HL-60 (cell line): ENCODE measurements around the gene GRIN3A.

Experiments
- DNase-seq, 2 experiments: peaks; one replicate each; pipeline ENCODE4 v3.0.0-alpha.2; 2010 to 2020; ENCODE audit warnings: low read depth in 1 of 2, low spot score in 1 of 2
- H3K27ac ChIP-seq: fragments of 250-450 bp; sonication (Bioruptor Pico); replicated peaks from 2 replicates; pipeline ENCODE4 v1.5.1; 2020; ENCODE audit warnings: mild to moderate bottlenecking, moderate library complexity
- H3K27me3 ChIP-seq: fragments of 250-450 bp; sonication (Bioruptor Pico); 2 replicates; pipeline ENCODE4 v1.5.1; 2021; ENCODE audit warnings: mild to moderate bottlenecking, moderate library complexity; ENCODE audit not compliant: insufficient read depth, poor library complexity, severe bottlenecking
- H3K4me3 ChIP-seq: replicated peaks from 2 replicates; pipeline ENCODE4 v1.5.1; 2011; ENCODE audit warnings: mild to moderate bottlenecking, control low read depth, low read length; ENCODE audit not compliant: insufficient read depth
- CTCF ChIP-seq: IDR thresholded peaks from one replicate; pipeline ENCODE4 v1.5.1; 2011; ENCODE audit warnings: low read length, control low read depth, inconsistent platforms; ENCODE audit not compliant: insufficient read depth
- GABPA ChIP-seq: IDR thresholded peaks from 2 replicates; pipeline ENCODE4 v1.6.1; 2012; ENCODE audit warnings: low read depth
- POLR2AphosphoS5 ChIP-seq: IDR thresholded peaks from 2 replicates; pipeline ENCODE4 v1.6.1; 2012; ENCODE audit warnings: low read depth
- SPI1 ChIP-seq: IDR thresholded peaks from 2 replicates; pipeline ENCODE4 v1.6.1; 2012; ENCODE audit warnings: low read depth, mild to moderate bottlenecking, borderline replicate concordance
- TF ChIP-seq, protein P1 (sequence below): IDR thresholded peaks from 2 replicates; pipeline ENCODE4 v1.6.1; 2012; ENCODE audit warnings: low read depth; ENCODE audit not compliant: insufficient replicate concordance

Gene GRIN3A

DNA sequence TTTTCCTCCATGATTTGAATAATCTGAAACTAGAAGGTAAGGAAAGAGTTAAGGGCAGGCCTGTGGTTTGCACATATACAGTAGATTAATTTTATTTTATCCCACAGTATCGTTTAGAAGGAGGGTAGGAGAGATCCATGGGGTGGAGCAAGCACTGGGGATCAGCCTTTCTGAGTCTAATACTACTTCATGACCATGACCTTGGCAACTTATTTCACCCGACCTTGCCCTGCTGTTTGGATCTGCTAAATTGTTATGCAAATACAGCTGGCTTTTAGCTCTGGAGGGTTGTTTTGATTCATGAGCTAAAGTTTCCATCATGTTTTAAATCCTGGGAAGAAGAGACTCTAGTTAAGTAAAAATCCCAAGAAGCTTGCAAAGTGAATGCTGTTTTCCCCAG, 864 bp upstream of the GRIN3A start:
- Histone ChIP-seq H3K27ac (no peak overlapping the region), H3K4me3 (no peak overlapping the region), H3K27me3 (peaks cover 43% of the 10 kb centered on the region)
- no peak for DNase-seq
- TF ChIP-seq CTCF (no peak), POLR2AphosphoS5 (no peak), SPI1 (no peak), GABPA (no peak)
- TF ChIP-seq, protein P1, sequence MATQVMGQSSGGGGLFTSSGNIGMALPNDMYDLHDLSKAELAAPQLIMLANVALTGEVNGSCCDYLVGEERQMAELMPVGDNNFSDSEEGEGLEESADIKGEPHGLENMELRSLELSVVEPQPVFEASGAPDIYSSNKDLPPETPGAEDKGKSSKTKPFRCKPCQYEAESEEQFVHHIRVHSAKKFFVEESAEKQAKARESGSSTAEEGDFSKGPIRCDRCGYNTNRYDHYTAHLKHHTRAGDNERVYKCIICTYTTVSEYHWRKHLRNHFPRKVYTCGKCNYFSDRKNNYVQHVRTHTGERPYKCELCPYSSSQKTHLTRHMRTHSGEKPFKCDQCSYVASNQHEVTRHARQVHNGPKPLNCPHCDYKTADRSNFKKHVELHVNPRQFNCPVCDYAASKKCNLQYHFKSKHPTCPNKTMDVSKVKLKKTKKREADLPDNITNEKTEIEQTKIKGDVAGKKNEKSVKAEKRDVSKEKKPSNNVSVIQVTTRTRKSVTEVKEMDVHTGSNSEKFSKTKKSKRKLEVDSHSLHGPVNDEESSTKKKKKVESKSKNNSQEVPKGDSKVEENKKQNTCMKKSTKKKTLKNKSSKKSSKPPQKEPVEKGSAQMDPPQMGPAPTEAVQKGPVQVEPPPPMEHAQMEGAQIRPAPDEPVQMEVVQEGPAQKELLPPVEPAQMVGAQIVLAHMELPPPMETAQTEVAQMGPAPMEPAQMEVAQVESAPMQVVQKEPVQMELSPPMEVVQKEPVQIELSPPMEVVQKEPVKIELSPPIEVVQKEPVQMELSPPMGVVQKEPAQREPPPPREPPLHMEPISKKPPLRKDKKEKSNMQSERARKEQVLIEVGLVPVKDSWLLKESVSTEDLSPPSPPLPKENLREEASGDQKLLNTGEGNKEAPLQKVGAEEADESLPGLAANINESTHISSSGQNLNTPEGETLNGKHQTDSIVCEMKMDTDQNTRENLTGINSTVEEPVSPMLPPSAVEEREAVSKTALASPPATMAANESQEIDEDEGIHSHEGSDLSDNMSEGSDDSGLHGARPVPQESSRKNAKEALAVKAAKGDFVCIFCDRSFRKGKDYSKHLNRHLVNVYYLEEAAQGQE: no peak

- no peak overlapping the region for H3K27ac ChIP-seq
- peaks cover 43% of the 10 kb centered on the region for H3K27me3 ChIP-seq
- TF ChIP-seq CTCF: no peak
- TF ChIP-seq GABPA: no peak
- TF ChIP-seq POLR2AphosphoS5: no peak
- TF ChIP-seq, protein P1: no peak
- no peak for TF ChIP-seq SPI1
- DNase-seq: no peak
- H3K4me3 ChIP-seq: no peak overlapping the region
These were observed 512 bp downstream of the GRIN3A start for GRCh38 chr9:101737705-101738565.

DNA sequence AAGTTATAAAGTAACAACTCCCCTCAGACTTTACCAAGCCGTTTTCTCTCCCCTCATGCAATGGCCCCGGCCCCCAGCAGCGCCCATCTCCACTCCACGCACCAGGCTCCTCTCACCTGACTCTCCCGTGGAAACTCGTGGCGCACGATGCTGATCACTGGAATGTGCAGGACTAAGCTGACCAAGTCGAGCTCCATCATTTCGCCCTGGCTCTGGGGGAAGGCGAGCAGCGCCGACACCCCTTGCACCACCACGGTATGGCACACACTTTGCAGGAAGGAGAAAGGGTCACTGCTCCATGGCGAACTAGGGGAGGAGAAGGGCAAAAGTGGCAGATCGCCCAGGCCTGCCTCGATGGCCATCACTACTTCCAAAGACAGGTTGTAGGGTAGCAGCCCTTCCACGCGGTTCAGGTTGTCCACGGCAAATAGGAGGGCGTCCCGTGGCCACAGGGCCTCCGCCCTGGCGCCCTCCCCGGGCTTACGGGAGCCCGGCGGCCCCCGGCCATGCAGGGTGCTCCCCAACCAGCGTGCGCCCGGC, 1.2 kb downstream of the GRIN3A start:
- Histone ChIP-seq H3K27ac (no peak overlapping the region), H3K27me3 (peaks cover 43% of the 10 kb centered on the region), H3K4me3 (no peak overlapping the region)
- TF ChIP-seq CTCF: no peak
- DNase-seq: no peak
